GM18909 (cell line): ENCODE measurements around the gene WIPF2.

Experiments
- ATAC-seq: cut with Tn5 transposase; IDR thresholded peaks from one replicate; pipeline ENCODE4 v1.9.1; 2021; ENCODE audit warnings: mild to moderate bottlenecking; ENCODE audit not compliant: unreplicated experiment, poor library complexity

Gene WIPF2

GRCh38 chr17:40323391-40324381, 104.6 kb downstream of the WIPF2 start:
- peak; percentile 28 for ATAC-seq

GRCh38 chr17:40325156-40326013, 106.3 kb downstream of the WIPF2 start:
- ATAC-seq, result no peak

GRCh38 chr17:40326014-40326831, 107.1 kb downstream of the WIPF2 start:
- peak; percentile 31 for ATAC-seq

GRCh38 chr17:40326832-40327199, 107.7 kb downstream of the WIPF2 start:
- no peak for ATAC-seq

- no peak for ATAC-seq
Measured at GRCh38 chr17:40327244-40327729, 108.2 kb downstream of the WIPF2 start.

GRCh38 chr17:40327735-40328385, 108.8 kb downstream of the WIPF2 start:
- no peak for ATAC-seq

GRCh38 chr17:40328386-40328766, 109.3 kb downstream of the WIPF2 start:
- ATAC-seq, result no peak

- ATAC-seq, result no peak
Measured at GRCh38 chr17:40329839-40330794, 111.0 kb downstream of the WIPF2 start.

GRCh38 chr17:40330850-40331470, 111.9 kb downstream of the WIPF2 start:
- no peak for ATAC-seq

GRCh38 chr17:40331743-40332641, 112.9 kb downstream of the WIPF2 start:
- no peak for ATAC-seq
